ENCODE data around the gene SNX21.

The SNX21 gene

DNA sequence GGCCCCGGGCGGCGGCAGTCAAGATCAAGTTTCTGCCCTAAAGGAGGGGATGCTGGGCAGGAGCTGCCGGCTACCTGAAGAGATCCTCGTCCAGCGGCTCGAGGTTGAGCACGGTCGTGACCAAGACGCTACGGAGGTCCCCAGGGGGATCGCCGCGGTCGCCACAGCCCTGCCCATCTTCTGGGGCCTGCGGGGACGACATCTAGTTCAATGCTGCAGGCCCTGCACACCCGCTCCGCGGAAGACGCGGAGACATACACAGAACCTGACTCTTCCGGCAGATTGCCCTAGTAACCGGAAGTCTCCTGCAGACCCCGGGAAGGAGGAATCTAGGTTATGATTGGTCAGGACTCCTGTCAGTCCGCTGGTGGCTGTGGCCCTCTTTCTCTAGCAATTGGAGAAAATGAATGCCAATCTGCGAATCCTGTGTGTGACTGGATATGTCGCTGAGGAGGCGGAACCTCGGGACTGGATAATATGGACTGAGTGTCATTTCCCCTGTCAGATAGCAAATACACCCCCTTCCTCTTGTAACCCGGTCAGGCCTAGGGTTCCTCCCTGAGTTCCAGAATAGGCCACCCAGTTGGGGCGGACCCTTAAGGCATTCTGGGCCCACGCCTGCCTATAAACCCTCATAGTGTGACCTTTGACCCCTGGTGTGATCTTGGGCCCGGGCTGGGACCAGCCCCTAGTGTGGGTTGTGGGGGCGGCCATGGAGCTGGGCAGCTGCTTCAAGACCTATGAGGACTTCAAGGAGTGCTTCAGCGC is 23.7 kb downstream of the SNX21 start, which contains the start of the genes ACOT8 and ZSWIM3:
Gene ACOT8 (minus strand): TSS at position 279 of the 768 bp plus-strand sequence. CDS start 77 bp downstream, at position 202.
Gene ZSWIM3 (plus strand): TSS at position 501 of the 768 bp plus-strand sequence. CDS start 212 bp downstream, at position 713.
- H3K4me3 ChIP-seq (replicated peaks; ENCODE audit: low read depth, low read length) = peak within 1 kb of the TSS; percentile 94
- no peaks in the 10 kb centered on the region for H3K27me3 ChIP-seq (replicated peaks; ENCODE audit: control insufficient read depth, insufficient read depth, low read length)
- peaks cover 3% of the 10 kb centered on the region for H3K36me3 ChIP-seq (ENCODE audit: control insufficient read depth, insufficient read depth, low read length)
- TF ChIP-seq, protein P1, sequence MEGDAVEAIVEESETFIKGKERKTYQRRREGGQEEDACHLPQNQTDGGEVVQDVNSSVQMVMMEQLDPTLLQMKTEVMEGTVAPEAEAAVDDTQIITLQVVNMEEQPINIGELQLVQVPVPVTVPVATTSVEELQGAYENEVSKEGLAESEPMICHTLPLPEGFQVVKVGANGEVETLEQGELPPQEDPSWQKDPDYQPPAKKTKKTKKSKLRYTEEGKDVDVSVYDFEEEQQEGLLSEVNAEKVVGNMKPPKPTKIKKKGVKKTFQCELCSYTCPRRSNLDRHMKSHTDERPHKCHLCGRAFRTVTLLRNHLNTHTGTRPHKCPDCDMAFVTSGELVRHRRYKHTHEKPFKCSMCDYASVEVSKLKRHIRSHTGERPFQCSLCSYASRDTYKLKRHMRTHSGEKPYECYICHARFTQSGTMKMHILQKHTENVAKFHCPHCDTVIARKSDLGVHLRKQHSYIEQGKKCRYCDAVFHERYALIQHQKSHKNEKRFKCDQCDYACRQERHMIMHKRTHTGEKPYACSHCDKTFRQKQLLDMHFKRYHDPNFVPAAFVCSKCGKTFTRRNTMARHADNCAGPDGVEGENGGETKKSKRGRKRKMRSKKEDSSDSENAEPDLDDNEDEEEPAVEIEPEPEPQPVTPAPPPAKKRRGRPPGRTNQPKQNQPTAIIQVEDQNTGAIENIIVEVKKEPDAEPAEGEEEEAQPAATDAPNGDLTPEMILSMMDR (IDR thresholded peaks at IDR 0.05; ENCODE audit: insufficient read depth, low read length, poor library complexity, severe bottlenecking) = no peak
- peak; percentile 87 for DNase-seq (ENCODE audit: extremely low read depth, insufficient read length)

DNA sequence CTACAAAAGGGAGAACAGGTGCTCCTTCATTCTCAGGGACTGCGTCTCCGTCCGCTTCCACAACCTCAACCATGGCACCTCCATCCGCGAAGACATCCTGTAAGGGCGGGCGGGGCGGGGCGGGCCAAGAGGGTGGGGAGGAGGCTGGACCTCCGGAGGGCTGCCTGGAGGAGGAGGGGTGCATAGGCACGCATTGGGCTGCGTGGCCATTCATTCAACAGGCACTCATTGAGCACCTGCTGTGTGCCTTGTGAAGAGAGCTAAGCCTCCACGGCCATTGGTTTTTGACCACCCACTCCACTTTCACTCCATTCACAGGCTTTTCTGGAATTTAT is 24.2 kb downstream of the SNX21 start:
- TF ChIP-seq, protein P1 (IDR thresholded peaks at IDR 0.05; ENCODE audit: insufficient read depth, low read length, poor library complexity, severe bottlenecking) = no peak
- Histone ChIP-seq H3K36me3 (ENCODE audit: control insufficient read depth, insufficient read depth, low read length) (peaks cover 3% of the 10 kb centered on the region), H3K27me3 (replicated peaks; ENCODE audit: control insufficient read depth, insufficient read depth, low read length) (no peaks in the 10 kb centered on the region), H3K4me3 (replicated peaks; ENCODE audit: low read depth, low read length) (peak overlapping the region; percentile 94)
- no peak for DNase-seq (ENCODE audit: extremely low read depth, insufficient read length)

DNA sequence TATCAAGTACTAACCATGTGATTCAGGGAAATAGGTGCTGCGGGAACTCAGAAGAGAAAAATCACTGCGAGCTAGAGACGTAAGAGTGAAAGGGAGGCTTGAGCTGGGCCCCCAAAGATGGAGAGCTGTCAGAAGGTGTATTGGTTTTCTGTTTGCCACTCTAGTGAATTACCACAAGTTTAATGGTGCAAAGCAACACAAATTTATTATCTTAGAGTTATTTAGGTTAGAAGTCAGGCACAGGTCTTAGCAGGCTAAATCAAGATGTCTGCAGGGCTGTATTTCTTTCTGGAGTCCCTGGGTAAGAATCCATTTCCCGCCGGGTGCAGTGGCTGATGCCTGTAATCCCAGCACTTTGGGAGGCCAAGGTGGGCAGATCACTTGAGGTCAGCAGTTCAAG is 26.3 kb downstream of the SNX21 start:
- Histone ChIP-seq H3K27me3 (replicated peaks; ENCODE audit: control insufficient read depth, insufficient read depth, low read length) (no peaks in the 10 kb centered on the region), H3K36me3 (ENCODE audit: control insufficient read depth, insufficient read depth, low read length) (no peaks in the 10 kb centered on the region; the same call in 1 of the 2 replicates), H3K4me3 (replicated peaks; ENCODE audit: low read depth, low read length) (no peak overlapping the region)
- TF ChIP-seq, protein P1 (IDR thresholded peaks at IDR 0.05; ENCODE audit: insufficient read depth, low read length, poor library complexity, severe bottlenecking) = no peak
- DNase-seq (ENCODE audit: extremely low read depth, insufficient read length) = no peak

DNA sequence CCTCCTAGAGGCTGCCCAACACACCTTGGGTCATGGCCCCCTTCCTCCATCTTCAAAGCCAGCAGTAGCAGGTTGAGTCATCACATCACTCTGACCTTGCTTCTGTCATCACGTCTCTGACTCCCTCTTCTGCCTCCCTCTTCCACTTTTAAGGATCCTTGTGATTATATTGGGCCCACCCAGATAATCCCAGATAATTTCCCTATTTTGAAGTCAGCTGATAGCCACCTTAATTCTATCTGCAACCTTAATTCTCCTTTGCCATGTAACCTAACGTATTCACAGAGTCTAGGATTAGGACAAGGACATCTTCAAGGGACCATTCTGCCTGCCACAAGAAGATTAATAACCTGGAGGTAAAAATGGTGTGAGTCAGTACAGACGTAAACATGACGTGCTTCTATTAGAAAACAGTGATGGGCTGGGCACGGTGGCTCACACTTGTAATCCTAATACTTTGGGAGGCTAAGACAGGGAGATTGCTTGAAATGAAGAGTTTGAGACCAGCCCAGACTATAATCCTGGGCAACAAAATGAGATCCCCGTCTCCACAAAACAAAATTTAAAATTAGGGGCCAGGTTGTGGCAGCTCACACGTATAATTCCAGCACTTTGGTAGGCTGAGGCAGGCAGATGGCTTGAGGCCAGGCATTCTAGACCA is 27.1 kb downstream of the SNX21 start:
- TF ChIP-seq, protein P1 (IDR thresholded peaks at IDR 0.05; ENCODE audit: insufficient read depth, low read length, poor library complexity, severe bottlenecking) = no peak
- no peak overlapping the region for H3K4me3 ChIP-seq (replicated peaks; ENCODE audit: low read depth, low read length)
- no peaks in the 10 kb centered on the region; the same call in 1 of the 2 replicates for H3K36me3 ChIP-seq (ENCODE audit: control insufficient read depth, insufficient read depth, low read length)
- H3K27me3 ChIP-seq (replicated peaks; ENCODE audit: control insufficient read depth, insufficient read depth, low read length) = no peaks in the 10 kb centered on the region
- DNase-seq (ENCODE audit: extremely low read depth, insufficient read length) = no peak

DNA sequence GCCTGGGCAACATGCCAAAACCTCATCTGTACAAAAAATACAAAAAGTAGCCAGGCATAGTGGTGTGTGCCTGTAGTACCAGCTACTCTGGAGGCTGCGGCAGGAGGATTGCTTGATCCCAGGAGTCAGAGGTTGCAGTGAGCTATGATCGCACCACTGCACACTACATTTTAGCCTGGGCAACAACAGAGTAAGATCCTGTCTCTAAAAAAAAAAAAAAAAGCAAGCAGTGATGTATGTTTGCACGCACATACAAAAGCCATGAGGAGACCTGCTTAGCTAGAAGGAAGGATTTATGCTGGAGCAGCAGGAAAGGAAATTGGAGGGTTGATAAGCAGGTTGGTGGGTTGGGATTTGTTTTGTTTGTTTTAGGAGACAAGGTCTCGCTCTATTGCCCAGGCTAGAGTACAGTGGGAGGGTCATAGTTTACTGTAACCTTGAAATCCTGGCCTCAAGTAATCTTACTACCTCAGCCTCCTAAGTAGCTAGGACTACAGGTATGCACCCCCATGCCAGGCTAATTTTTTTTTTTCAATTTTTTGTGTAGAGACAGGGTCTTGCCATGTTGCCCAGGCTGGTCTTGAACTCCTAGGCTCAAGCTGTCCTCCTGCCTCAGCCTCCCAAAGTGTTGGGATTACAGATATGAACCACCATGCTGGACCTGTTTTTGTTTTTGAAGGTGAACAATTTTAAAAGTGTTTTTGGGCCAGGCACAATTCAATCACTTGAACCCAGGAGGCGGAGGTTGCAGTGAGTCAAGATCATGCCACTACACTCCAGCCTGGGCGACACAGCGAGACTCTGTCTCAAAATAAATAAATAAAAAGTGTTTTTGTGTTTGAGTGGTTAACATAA is 27.8 kb downstream of the SNX21 start:
- no peaks in the 10 kb centered on the region for H3K36me3 ChIP-seq (ENCODE audit: control insufficient read depth, insufficient read depth, low read length)
- no peak for DNase-seq (ENCODE audit: extremely low read depth, insufficient read length)
- TF ChIP-seq, protein P1 (IDR thresholded peaks at IDR 0.05; ENCODE audit: insufficient read depth, low read length, poor library complexity, severe bottlenecking) = no peak
- H3K27me3 ChIP-seq (replicated peaks; ENCODE audit: control insufficient read depth, insufficient read depth, low read length) = no peaks in the 10 kb centered on the region
- no peak overlapping the region for H3K4me3 ChIP-seq (replicated peaks; ENCODE audit: low read depth, low read length)
